Spleen (tissue), 11 donors: ENCODE measurements around the gene WLS. TPM values are rescaled to one million over a fixed set of nuclear protein-coding genes. Genes with fewer than 3 reads are reported as not detected.

Experiments used
- DNase-seq: peaks from one replicate; pipeline ENCODE4 v3.0.0-alpha.2; 2020
- H3K27ac ChIP-seq, 8 donors: fragments of 200-600 bp; sonication (generic) in 7 of 8; 1 replicate in 4 of 8; 2 replicates in 4 of 8; pipeline versions ENCODE4 v1.5.0 to v1.8.0; 2016 to 2021; ENCODE audit warnings: inconsistent platforms in 4 of 8, mild to moderate bottlenecking in 4 of 8, moderate library complexity in 1 of 8
- H3K27me3 ChIP-seq, 7 donors: fragments of 200-600 bp; sonication (generic) in 6 of 7; replicated peaks in 1 of 7; 1 replicate in 4 of 7; 2 replicates in 3 of 7; pipeline versions ENCODE4 v1.5.0 to v1.8.0; 2016 to 2021; ENCODE audit warnings: inconsistent platforms in 3 of 7, mild to moderate bottlenecking in 1 of 7
- H3K36me3 ChIP-seq, 6 donors: fragments of 200-600 bp; sonication (generic) in 5 of 6; 1 replicate in 4 of 6; 2 replicates in 2 of 6; pipeline versions ENCODE4 v1.5.0 to v1.8.0; 2016 to 2021; ENCODE audit warnings: inconsistent platforms in 2 of 6
- H3K4me1 ChIP-seq, 6 donors: fragments of 200-600 bp; sonication (generic) in 5 of 6; 1 replicate in 3 of 6; 2 replicates in 3 of 6; pipeline versions ENCODE4 v1.5.0 to v1.8.0; 2016 to 2021; ENCODE audit warnings: inconsistent platforms in 3 of 6
- H3K4me3 ChIP-seq, 8 donors: fragments of 200-600 bp; sonication (generic) in 7 of 8; 1 replicate in 4 of 8; 2 replicates in 4 of 8; pipeline versions ENCODE4 v1.5.0 to v1.8.0; 2016 to 2021; ENCODE audit warnings: inconsistent platforms in 4 of 8, mild to moderate bottlenecking in 4 of 8, moderate library complexity in 2 of 8
- H3K9me3 ChIP-seq, 8 donors: fragments of 200-600 bp; sonication (generic) in 7 of 8; 1 replicate in 4 of 8; 2 replicates in 4 of 8; pipeline versions ENCODE4 v1.5.0 to v1.8.0; 2016 to 2021; ENCODE audit warnings: inconsistent platforms in 4 of 8
- CTCF ChIP-seq, 11 experiments: fragments of 200-600 bp in 7 of 11; fragments of 450-650 bp in 4 of 11; sonication (generic) in 4 of 11; IDR thresholded peaks in 8 of 11; conservative IDR thresholded peaks in 3 of 11; 1 replicate in 7 of 11; 2 replicates in 4 of 11; pipeline versions ENCODE4 v1.4.0 to v1.8.0; 2016 to 2021; ENCODE audit warnings: antibody characterized with exemption in 11 of 11, inconsistent platforms in 4 of 11, mild to moderate bottlenecking in 1 of 11
- POLR2A ChIP-seq, 3 donors: fragments of 450-650 bp; IDR thresholded peaks; one replicate each; pipeline ENCODE4 v1.5.1; 2017; ENCODE audit warnings: antibody characterized with exemption in 3 of 3, mild to moderate bottlenecking in 1 of 3
- POLR2AphosphoS5 ChIP-seq, 3 donors: sonication (generic); formaldehyde crosslinking; IDR thresholded peaks; one replicate each; pipeline ENCODE4 v1.5.1; 2017; ENCODE audit warnings: antibody characterized with exemption in 3 of 3
- WGBS, 5 donors: extraction: QIAGEN DNeasy Blood & Tissue Kit in 3 of 5; methylation state at CpG; one replicate each; pipeline versions ENCODE4 v1.1.5 to v1.1.7; 2013 to 2018; 5-methylcytosine and 5-hydroxymethylcytosine counted together
- intact Hi-C: fragments of 100-400 bp; cut with DNase I; formaldehyde crosslinking; loops from one replicate; pipeline ENCODE4 v1.15.0; 2023; ENCODE audit warnings: low total_unique reads
- polyA plus RNA-seq, 3 donors: library from polyadenylated mRNA; stranded (reverse); fragments of 200-250 nt; gene quantifications; one replicate each; pipeline ENCODE4 v1.2.1, GENCODE V29; 2013
- total RNA-seq, 7 donors: library from RNA; depleted of rRNA in 3 of 7; stranded (reverse); fragments of >200 nt in 3 of 7; fragmentation: NEBNext Ultra II Directional in 4 of 7; extraction: Animal tissue kit (Norgen Biotek cat#: 25700) in 4 of 7; gene quantifications; one replicate each; pipeline versions ENCODE4 v1.1.0 to v1.2.1, GENCODE V29; 2016 to 2021
- donor health status: healthy with polysubstance abuse.
- donor health status: DM: no; HTN: no; CAD: no; lungs with moderate emphysema.
- donor health status: DM: no; HTN: no; CAD: no.
- donor health status: Bipolar disorder and iron deficiency.
- donor health status: healthy.
- donor health status: DM: no; HTN: no; CAD: no.
- donor health status: DM: yes; HTN: yes; CAD: no.

The WLS gene
- total and polyA plus RNA-seq, 10 donors, result 5.6 to 67.2 (median 53.2) TPM

DNA sequence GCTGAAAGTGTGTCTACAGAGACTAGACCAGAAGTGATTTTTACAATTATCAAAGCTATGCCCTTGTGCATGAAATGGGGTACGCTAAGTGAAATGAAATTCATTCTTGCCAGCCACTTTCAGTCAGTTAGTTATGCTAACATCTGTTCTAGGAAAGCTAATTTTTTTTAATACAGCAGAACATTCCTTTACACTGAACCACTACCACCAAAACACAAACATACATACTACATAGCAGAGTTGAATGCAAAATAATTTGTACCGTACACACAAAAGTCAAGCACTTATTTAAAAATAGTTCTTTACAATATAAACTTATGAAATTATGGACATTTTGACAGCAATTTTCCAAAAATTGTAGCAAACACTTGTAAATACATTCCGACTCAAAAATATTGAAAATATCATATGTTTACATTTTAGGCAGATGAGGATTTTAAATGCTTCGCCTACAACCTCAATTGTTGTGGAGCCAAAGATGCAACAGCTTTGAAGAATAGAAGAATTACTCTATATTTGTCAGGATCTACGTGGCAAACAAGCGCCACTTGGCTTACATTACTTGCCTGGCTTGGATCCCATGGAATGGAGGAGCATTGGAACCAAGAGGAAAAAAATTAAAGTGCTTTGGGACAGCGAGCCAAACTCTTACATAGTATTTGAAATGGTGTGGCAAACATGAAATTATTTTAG, 30.6 kb downstream of the WLS start:
- TF ChIP-seq POLR2AphosphoS5 (IDR thresholded peaks at IDR 0.05) (no peak), POLR2A (IDR thresholded peaks at IDR 0.05) (no peak), CTCF (IDR thresholded peaks at IDR 0.05 in 8 of 11, conservative IDR thresholded peaks at IDR 0.05 in 3 of 11) (no peak)
- intact Hi-C loops, result no loop called here
- H3K4me3 ChIP-seq, result no peak overlapping the region
- H3K27me3 ChIP-seq, result no peaks in the 10 kb centered on the region
- H3K4me1 ChIP-seq, result peaks cover 0 to 19% (median 5%) of the 10 kb centered on the region in 6 donors
- H3K27ac ChIP-seq, result no peak overlapping the region
- DNase-seq, result no peak
- H3K9me3 ChIP-seq, result no peaks in the 10 kb centered on the region
- WGBS, 5 donors, result 74 to 88% (median 83%) methylated on average over 7 of the region's 7 CpGs
- no peaks in the 10 kb centered on the region for H3K36me3 ChIP-seq

- intact Hi-C loops, result no loop called here
- H3K9me3 ChIP-seq, result no peaks in the 10 kb centered on the region
- no peaks in the 10 kb centered on the region for H3K36me3 ChIP-seq
- H3K27ac ChIP-seq, result no peak overlapping the region
- TF ChIP-seq CTCF (IDR thresholded peaks at IDR 0.05 in 8 of 11, conservative IDR thresholded peaks at IDR 0.05 in 3 of 11) (no peak), POLR2AphosphoS5 (IDR thresholded peaks at IDR 0.05) (no peak), POLR2A (IDR thresholded peaks at IDR 0.05) (no peak)
- no peak for DNase-seq
- no peak overlapping the region for H3K4me3 ChIP-seq
- 83 to 92% (median 88%) methylated on average over 2 of the region's 2 CpGs for WGBS, 5 donors
- peaks cover 0 to 6% (median 0%) of the 10 kb centered on the region in 6 donors for H3K4me1 ChIP-seq
- no peaks in the 10 kb centered on the region for H3K27me3 ChIP-seq
Measured at GRCh38 chr1:68199603-68200002, 32.7 kb downstream of the WLS start.

GRCh38 chr1:68198752-68199151, 33.6 kb downstream of the WLS start:
- H3K9me3 ChIP-seq, result no peaks in the 10 kb centered on the region
- TF ChIP-seq POLR2A (IDR thresholded peaks at IDR 0.05), result no peak
- H3K27me3 ChIP-seq, result no peaks in the 10 kb centered on the region
- peaks cover 0 to 1% (median 0%) of the 10 kb centered on the region in 6 donors for H3K36me3 ChIP-seq
- no peak for DNase-seq
- H3K27ac ChIP-seq, result no peak overlapping the region
- intact Hi-C loops, result no loop called here
- H3K4me1 ChIP-seq, result peaks cover 0 to 5% (median 0%) of the 10 kb centered on the region in 6 donors
- WGBS, 5 donors, result 50 to 79% (median 72%) methylated on average over 2 of the region's 2 CpGs
- no peak overlapping the region for H3K4me3 ChIP-seq

DNA sequence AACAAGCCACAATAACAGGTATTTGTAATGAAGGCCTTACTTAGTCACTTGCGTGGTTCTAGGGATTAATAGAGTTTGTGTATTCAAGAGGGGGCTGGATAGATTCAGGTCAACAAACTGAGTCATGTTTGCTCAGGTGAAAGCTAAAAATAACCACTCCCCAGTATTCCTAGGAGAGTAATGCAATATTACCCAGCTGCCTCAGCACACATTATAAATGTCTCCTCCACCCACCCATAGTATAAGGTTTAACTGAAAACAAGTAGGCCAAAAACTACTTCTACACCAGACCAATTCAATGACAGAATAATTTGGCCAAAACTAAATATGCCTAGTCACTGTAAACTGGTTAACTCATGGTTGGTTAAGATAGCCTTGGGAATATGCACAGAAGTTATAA, 34.4 kb downstream of the WLS start:
- 94 to 100% (median 97%) methylated on average over 1 of the region's 1 CpG for WGBS, 5 donors
- peaks cover 0 to 6% (median 0%) of the 10 kb centered on the region in 6 donors for H3K36me3 ChIP-seq
- intact Hi-C loops, result no loop called here
- no peaks in the 10 kb centered on the region for H3K9me3 ChIP-seq
- TF ChIP-seq CTCF (IDR thresholded peaks at IDR 0.05 in 8 of 11, conservative IDR thresholded peaks at IDR 0.05 in 3 of 11), result no peak
- TF ChIP-seq POLR2A (IDR thresholded peaks at IDR 0.05), result no peak
- no peak for TF ChIP-seq POLR2AphosphoS5 (IDR thresholded peaks at IDR 0.05)
- no peak overlapping the region for H3K4me3 ChIP-seq
- DNase-seq, result no peak
- peaks cover 0 to 5% (median 0%) of the 10 kb centered on the region in 6 donors for H3K4me1 ChIP-seq
- H3K27ac ChIP-seq, result no peak overlapping the region
- no peaks in the 10 kb centered on the region for H3K27me3 ChIP-seq
